HG03135 (cell line): ENCODE data around the gene EHD1.

Source experiments
- ATAC-seq: cut with Tn5 transposase; IDR thresholded peaks from one replicate; pipeline ENCODE4 v1.9.1; 2021; ENCODE audit warnings: mild to moderate bottlenecking, moderate library complexity; ENCODE audit not compliant: unreplicated experiment

The EHD1 gene

GRCh38 chr11:64875369-64876228 is 2.8 kb downstream of the EHD1 start:
- no peak for ATAC-seq

- ATAC-seq, result no peak
These were observed 3.8 kb downstream of the EHD1 start for GRCh38 chr11:64874308-64875240.

- no peak for ATAC-seq
These were observed 5.5 kb downstream of the EHD1 start for GRCh38 chr11:64872790-64873488.

GRCh38 chr11:64871492-64871891 is 6.9 kb downstream of the EHD1 start:
- no peak for ATAC-seq

GRCh38 chr11:64870893-64871466 is 7.4 kb downstream of the EHD1 start:
- no peak for ATAC-seq

- no peak for ATAC-seq
These were observed 8.1 kb downstream of the EHD1 start for GRCh38 chr11:64870176-64870892.

GRCh38 chr11:64869571-64870175 is 8.7 kb downstream of the EHD1 start:
- ATAC-seq, result no peak

GRCh38 chr11:64868904-64869570 is 9.4 kb downstream of the EHD1 start:
- no peak for ATAC-seq

- no peak for ATAC-seq
These were observed 10.5 kb downstream of the EHD1 start for GRCh38 chr11:64867748-64868462.

GRCh38 chr11:64866173-64866491 is 12.3 kb downstream of the EHD1 start:
- peak; percentile 4 for ATAC-seq

- peak; percentile 39 for ATAC-seq
These were observed 12.9 kb downstream of the EHD1 start for GRCh38 chr11:64865286-64866172.

GRCh38 chr11:64864473-64865285 is 13.7 kb downstream of the EHD1 start:
- ATAC-seq, result peak; percentile 1

- no peak for ATAC-seq
These were observed 14.3 kb downstream of the EHD1 start for GRCh38 chr11:64864135-64864472.

- no peak for ATAC-seq
These were observed 14.9 kb downstream of the EHD1 start for GRCh38 chr11:64863391-64864060.

GRCh38 chr11:64862987-64863390 is 15.4 kb downstream of the EHD1 start:
- no peak for ATAC-seq

GRCh38 chr11:64861227-64861975 is 17.0 kb downstream of the EHD1 start:
- ATAC-seq, result no peak
